ENCODE results near the gene FGFBP2.
"Not testable (repeated sequence)": the region's sequence is repeated elsewhere in the genome, so short reads cannot be mapped to it uniquely, and the experiment has no call there.

The FGFBP2 gene

GRCh38 chr4:15920723-15921591 lies 42.0 kb downstream of the FGFBP2 start:
- Histone ChIP-seq H3F3A (ENCODE audit: insufficient read depth, low read length) (no peaks in the 10 kb centered on the region), H3K27ac (ENCODE audit: low read depth, low read length, poor library complexity, severe bottlenecking) (no peak overlapping the region), H3K4me3 (ENCODE audit: low read depth, low read length, poor library complexity, severe bottlenecking) (no peak overlapping the region), H3K27me3 (ENCODE audit: insufficient read depth, low read length) (no peaks in the 10 kb centered on the region), H3K9ac (ENCODE audit: low read length) (no peak overlapping the region), H3K9me3 (ENCODE audit: low read length) (no peaks in the 10 kb centered on the region), H3K36me3 (ENCODE audit: insufficient read depth, low read length) (no peaks in the 10 kb centered on the region), H3K4me1 (ENCODE audit: insufficient read depth, low read length, severe bottlenecking) (no peaks in the 10 kb centered on the region), H4K20me1 (ENCODE audit: insufficient read depth, low read length) (no peaks in the 10 kb centered on the region), H3K79me2 (ENCODE audit: insufficient read depth, low read length) (no peaks in the 10 kb centered on the region), H3K4me2 (ENCODE audit: low read length) (no peak overlapping the region), H2AFZ (ENCODE audit: low read length) (no peak overlapping the region), H3K9me2 (ENCODE audit: low read depth, low read length) (no peaks in the 10 kb centered on the region)
- TF ChIP-seq CTCF (IDR thresholded peaks at IDR 0.05; ENCODE audit: low read length): no peak
- no peak for TF ChIP-seq EZH2 (IDR thresholded peaks at IDR 0.05; ENCODE audit: borderline replicate concordance, low read length)

DNA sequence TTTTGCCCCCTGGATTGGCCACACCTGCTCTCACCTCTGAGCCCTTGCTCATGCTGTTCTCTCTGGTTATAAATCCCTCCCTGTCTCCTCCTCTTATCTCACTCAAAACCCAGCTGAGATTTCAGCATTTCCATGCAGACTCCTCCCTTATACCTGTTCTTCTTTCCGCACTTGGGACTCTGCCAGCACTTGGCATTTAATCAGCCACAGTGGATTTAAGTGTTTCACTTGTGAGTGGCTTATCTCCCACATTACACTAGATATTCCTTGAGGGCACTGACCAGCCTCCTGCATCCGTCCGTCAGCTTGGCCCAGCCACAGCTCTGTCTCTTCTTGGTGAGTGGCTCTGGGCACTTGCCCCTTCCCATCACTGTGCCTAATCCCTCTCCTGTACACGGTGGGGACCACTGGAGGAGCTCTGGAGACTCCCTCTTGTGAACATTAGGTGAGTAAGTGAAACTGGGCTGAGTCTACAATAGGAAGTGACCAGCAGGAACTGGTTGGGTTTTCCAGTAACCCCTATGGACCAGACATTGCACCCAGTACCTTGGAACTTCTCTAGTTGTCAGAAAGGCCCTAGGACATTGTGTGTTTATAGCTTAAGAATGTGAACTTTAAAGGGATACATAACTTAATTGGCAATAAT lies 44.4 kb downstream of the FGFBP2 start:
- Histone ChIP-seq H3K27ac (ENCODE audit: low read depth, low read length, poor library complexity, severe bottlenecking) (no peak overlapping the region), H3K9me2 (ENCODE audit: low read depth, low read length) (no peaks in the 10 kb centered on the region), H3K9me3 (ENCODE audit: low read length) (no peaks in the 10 kb centered on the region), H3K79me2 (ENCODE audit: insufficient read depth, low read length) (no peaks in the 10 kb centered on the region), H3K27me3 (ENCODE audit: insufficient read depth, low read length) (no peaks in the 10 kb centered on the region), H3K4me3 (ENCODE audit: low read depth, low read length, poor library complexity, severe bottlenecking) (no peak overlapping the region), H2AFZ (ENCODE audit: low read length) (no peak overlapping the region), H3K9ac (ENCODE audit: low read length) (no peak overlapping the region), H3K36me3 (ENCODE audit: insufficient read depth, low read length) (no peaks in the 10 kb centered on the region), H3K4me1 (ENCODE audit: insufficient read depth, low read length, severe bottlenecking) (no peaks in the 10 kb centered on the region), H3F3A (ENCODE audit: insufficient read depth, low read length) (no peaks in the 10 kb centered on the region), H4K20me1 (ENCODE audit: insufficient read depth, low read length) (no peaks in the 10 kb centered on the region), H3K4me2 (ENCODE audit: low read length) (no peak overlapping the region)
- TF ChIP-seq CTCF (IDR thresholded peaks at IDR 0.05; ENCODE audit: low read length) (no peak), EZH2 (IDR thresholded peaks at IDR 0.05; ENCODE audit: borderline replicate concordance, low read length) (no peak)

GRCh38 chr4:15917297-15917696 lies 45.7 kb downstream of the FGFBP2 start:
- no peaks in the 10 kb centered on the region for H4K20me1 ChIP-seq (ENCODE audit: insufficient read depth, low read length)
- no peak overlapping the region for H2AFZ ChIP-seq (ENCODE audit: low read length)
- no peaks in the 10 kb centered on the region for H3K4me1 ChIP-seq (ENCODE audit: insufficient read depth, low read length, severe bottlenecking)
- no peaks in the 10 kb centered on the region for H3K36me3 ChIP-seq (ENCODE audit: insufficient read depth, low read length)
- no peak overlapping the region for H3K9ac ChIP-seq (ENCODE audit: low read length)
- TF ChIP-seq EZH2 (IDR thresholded peaks at IDR 0.05; ENCODE audit: borderline replicate concordance, low read length) (no peak), CTCF (IDR thresholded peaks at IDR 0.05; ENCODE audit: low read length) (no peak)
- no peaks in the 10 kb centered on the region for H3K79me2 ChIP-seq (ENCODE audit: insufficient read depth, low read length)
- no peak overlapping the region for H3K4me2 ChIP-seq (ENCODE audit: low read length)
- H3K9me3 ChIP-seq (ENCODE audit: low read length): no peaks in the 10 kb centered on the region
- no peaks in the 10 kb centered on the region for H3K9me2 ChIP-seq (ENCODE audit: low read depth, low read length)
- H3F3A ChIP-seq (ENCODE audit: insufficient read depth, low read length): no peaks in the 10 kb centered on the region
- no peak overlapping the region for H3K4me3 ChIP-seq (ENCODE audit: low read depth, low read length, poor library complexity, severe bottlenecking)
- H3K27ac ChIP-seq (ENCODE audit: low read depth, low read length, poor library complexity, severe bottlenecking): no peak overlapping the region
- H3K27me3 ChIP-seq (ENCODE audit: insufficient read depth, low read length): no peaks in the 10 kb centered on the region

GRCh38 chr4:15916358-15916757 lies 46.6 kb downstream of the FGFBP2 start:
- H3K4me3 ChIP-seq (ENCODE audit: low read depth, low read length, poor library complexity, severe bottlenecking); H3K27ac ChIP-seq (ENCODE audit: low read depth, low read length, poor library complexity, severe bottlenecking); H3K9me3 ChIP-seq (ENCODE audit: low read length); H3K9me2 ChIP-seq (ENCODE audit: low read depth, low read length); H4K20me1 ChIP-seq (ENCODE audit: insufficient read depth, low read length); H3K36me3 ChIP-seq (ENCODE audit: insufficient read depth, low read length); H3K27me3 ChIP-seq (ENCODE audit: insufficient read depth, low read length); H3F3A ChIP-seq (ENCODE audit: insufficient read depth, low read length); H3K4me2 ChIP-seq (ENCODE audit: low read length); H2AFZ ChIP-seq (ENCODE audit: low read length); H3K9ac ChIP-seq (ENCODE audit: low read length); H3K4me1 ChIP-seq (ENCODE audit: insufficient read depth, low read length, severe bottlenecking); H3K79me2 ChIP-seq (ENCODE audit: insufficient read depth, low read length): not testable (repeated sequence)

Measured in OCI-LY1 (cell line).